MCF 10A (cell line): ENCODE results near the gene TEX47. TPM values are rescaled to one million over a fixed set of nuclear protein-coding genes. Genes with fewer than 3 reads are reported as not detected.

ENCODE experiments used
- BruUV-seq: library from RNA; stranded (reverse); fragments of 400-500 nt; replicated peaks from 2 replicates; lab custom pipeline; 2021; lab: Mats Ljungman, UMichigan
- CTCF ChIA-PET: fragments of 300-600 bp; sonication (Branson Sonifier 250); formaldehyde crosslinking; extraction: SDS; loops from one replicate; lab custom pipeline; 2021; ENCODE audit warnings: antibody characterized with exemption, inconsistent platforms; lab: Yijun Ruan, JAX
- POLR2A ChIA-PET: fragments of 300-600, 350-650 bp; sonication (Branson Sonifier 250); formaldehyde crosslinking; extraction: SDS; loops from one replicate; lab custom pipeline; 2020; ENCODE audit warnings: antibody characterized with exemption, inconsistent platforms; lab: Yijun Ruan, JAX
- DNase-seq: peaks from one replicate; pipeline ENCODE4 v3.0.0-alpha.2; 2018; ENCODE audit not compliant: unreplicated experiment
- H3K27ac Mint-ChIP-seq: one replicate; pipeline ENCODE4 v1.8.0; 2022; ENCODE audit warnings: mild to moderate bottlenecking, low read depth, mixed read lengths; ENCODE audit not compliant: unreplicated experiment
- H3K27me3 Mint-ChIP-seq: one replicate; pipeline ENCODE4 v1.8.0; 2022; ENCODE audit warnings: mixed read lengths; ENCODE audit not compliant: insufficient read depth, unreplicated experiment
- H3K36me3 Mint-ChIP-seq: one replicate; pipeline ENCODE4 v1.8.0; 2022; ENCODE audit warnings: mild to moderate bottlenecking, moderate library complexity, mixed read lengths; ENCODE audit not compliant: insufficient read depth, unreplicated experiment
- H3K4me1 Mint-ChIP-seq: one replicate; pipeline ENCODE4 v1.8.0; 2022; ENCODE audit warnings: mixed read lengths; ENCODE audit not compliant: insufficient read depth, unreplicated experiment
- H3K4me3 Mint-ChIP-seq: one replicate; pipeline ENCODE4 v1.8.0; 2022; ENCODE audit warnings: mild to moderate bottlenecking, moderate library complexity, mixed read lengths; ENCODE audit not compliant: unreplicated experiment
- H3K9me3 Mint-ChIP-seq: one replicate; pipeline ENCODE4 v1.8.0; 2022; ENCODE audit warnings: mixed read lengths; ENCODE audit not compliant: unreplicated experiment
- CTCF ChIP-seq: fragments of 200-600 bp; IDR thresholded peaks from one replicate; pipeline ENCODE4 v1.8.0; 2022; ENCODE audit warnings: antibody characterized with exemption, mild to moderate bottlenecking; ENCODE audit not compliant: unreplicated experiment
- intact Hi-C: fragments of 100-400 bp; cut with micrococcal nuclease; formaldehyde crosslinking; loops from 2 replicates; pipeline ENCODE4 v1.14.1; 2022
- total RNA-seq: library from RNA; stranded (reverse); gene quantifications from 2 replicates; pipeline ENCODE4 v1.2.3, GENCODE V29; 2022

TEX47 gene
- total RNA-seq, 1 experiment from 2014 or later = not detected

GRCh38 chr7:88756802-88757201 is 38.7 kb downstream of the TEX47 start:
- no peaks in the 10 kb centered on the region for H3K36me3 Mint-ChIP-seq
- H3K4me1 Mint-ChIP-seq = no peaks in the 10 kb centered on the region
- no peaks in the 10 kb centered on the region for H3K9me3 Mint-ChIP-seq
- ChIA-PET POLR2A (no interaction called here), CTCF (no interaction called here)
- intact Hi-C loops = no loop called here
- no peak overlapping the region for H3K27ac Mint-ChIP-seq
- H3K4me3 Mint-ChIP-seq = no peak overlapping the region
- DNase-seq = no peak
- TF ChIP-seq CTCF = no peak
- H3K27me3 Mint-ChIP-seq = peaks cover 86% of the 10 kb centered on the region
- BruUV-seq = no TSS peak

DNA sequence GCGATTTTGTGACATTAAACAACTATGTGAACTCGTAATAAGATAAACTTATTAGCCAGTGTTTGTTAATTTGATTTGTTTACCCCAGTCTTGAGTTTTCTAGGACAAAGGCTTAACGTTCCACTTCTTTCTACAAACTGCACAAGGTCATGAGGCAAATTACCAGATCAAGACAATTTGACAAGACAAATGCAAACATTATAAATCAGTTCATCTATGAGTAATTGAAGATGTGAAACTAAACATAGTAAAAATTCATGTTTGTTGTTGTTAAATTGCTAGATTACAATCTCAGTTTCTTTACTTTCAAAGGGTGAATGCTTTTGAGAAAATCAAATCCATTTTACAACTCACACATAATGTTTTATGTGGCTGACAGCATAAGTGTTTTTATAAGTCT is 49.4 kb downstream of the TEX47 start:
- Mint-ChIP-seq H3K27me3 (peaks cover 22% of the 10 kb centered on the region), H3K9me3 (no peaks in the 10 kb centered on the region), H3K36me3 (no peaks in the 10 kb centered on the region), H3K4me3 (no peak overlapping the region), H3K4me1 (no peaks in the 10 kb centered on the region), H3K27ac (no peak overlapping the region)
- no TSS peak for BruUV-seq
- intact Hi-C loops = no loop called here
- no peak for DNase-seq
- no peak for TF ChIP-seq CTCF
- POLR2A ChIA-PET = no interaction called here
- CTCF ChIA-PET = no interaction called here

Other genes with a start within 250 kb of the TEX47 start
- gene ZNF804B, start 36.0 kb downstream of the TEX47 start, total RNA-seq = not detected in 2 replicates